ENCODE data around the gene ATP2C2.
A peak's percentile ranks its signal among the peaks of the same experiment; 100 is the strongest.

Gene ATP2C2

DNA sequence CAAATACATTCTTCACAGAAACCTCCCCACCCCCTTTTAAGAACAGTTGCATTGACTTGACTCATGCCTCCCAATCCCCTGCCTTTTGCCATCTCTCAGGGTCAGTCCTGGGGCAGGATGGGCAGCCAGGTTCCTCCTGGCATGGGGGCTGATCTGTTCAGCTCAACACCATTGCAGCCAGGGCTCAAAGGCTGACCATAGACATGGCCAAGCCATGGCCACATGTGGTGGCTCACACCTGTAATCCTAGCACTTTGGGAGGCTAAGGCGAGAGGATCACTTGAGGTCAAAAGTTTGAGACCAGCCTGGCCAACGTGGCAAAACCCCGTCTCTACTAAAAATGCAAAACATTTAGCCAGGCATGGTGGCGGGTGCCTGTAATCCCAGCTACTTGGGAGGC is 14.1 kb downstream of the ATP2C2 start:
- H3K4me3 ChIP-seq (replicated peaks; ENCODE audit: low read depth, low read length) = no peak overlapping the region
- DNase-seq (ENCODE audit: low read depth) = no peak
- TF ChIP-seq, protein P1, sequence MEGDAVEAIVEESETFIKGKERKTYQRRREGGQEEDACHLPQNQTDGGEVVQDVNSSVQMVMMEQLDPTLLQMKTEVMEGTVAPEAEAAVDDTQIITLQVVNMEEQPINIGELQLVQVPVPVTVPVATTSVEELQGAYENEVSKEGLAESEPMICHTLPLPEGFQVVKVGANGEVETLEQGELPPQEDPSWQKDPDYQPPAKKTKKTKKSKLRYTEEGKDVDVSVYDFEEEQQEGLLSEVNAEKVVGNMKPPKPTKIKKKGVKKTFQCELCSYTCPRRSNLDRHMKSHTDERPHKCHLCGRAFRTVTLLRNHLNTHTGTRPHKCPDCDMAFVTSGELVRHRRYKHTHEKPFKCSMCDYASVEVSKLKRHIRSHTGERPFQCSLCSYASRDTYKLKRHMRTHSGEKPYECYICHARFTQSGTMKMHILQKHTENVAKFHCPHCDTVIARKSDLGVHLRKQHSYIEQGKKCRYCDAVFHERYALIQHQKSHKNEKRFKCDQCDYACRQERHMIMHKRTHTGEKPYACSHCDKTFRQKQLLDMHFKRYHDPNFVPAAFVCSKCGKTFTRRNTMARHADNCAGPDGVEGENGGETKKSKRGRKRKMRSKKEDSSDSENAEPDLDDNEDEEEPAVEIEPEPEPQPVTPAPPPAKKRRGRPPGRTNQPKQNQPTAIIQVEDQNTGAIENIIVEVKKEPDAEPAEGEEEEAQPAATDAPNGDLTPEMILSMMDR (IDR thresholded peaks at IDR 0.05; ENCODE audit: low read length, missing control alignments) = no peak

DNA sequence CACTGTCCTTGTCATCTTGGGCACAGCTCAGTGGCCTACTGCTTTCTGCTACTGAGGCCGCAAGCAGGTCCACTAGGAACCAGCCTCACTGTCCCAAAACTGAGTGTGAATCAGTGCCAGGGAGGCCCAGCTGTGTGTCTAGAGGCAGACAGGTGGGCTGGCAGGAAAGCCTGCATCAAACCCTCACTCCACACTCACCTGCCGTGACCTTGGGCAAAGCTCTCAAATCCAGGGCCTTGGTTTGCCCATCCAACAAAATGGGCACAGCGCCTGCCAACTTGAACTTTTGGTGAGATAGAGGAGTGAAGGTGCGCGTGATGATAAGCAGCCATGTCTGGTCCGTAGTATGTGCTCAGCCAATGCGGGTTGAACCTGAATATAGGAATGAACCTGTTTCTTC is 14.8 kb downstream of the ATP2C2 start:
- no peak for DNase-seq (ENCODE audit: low read depth)
- TF ChIP-seq, protein P1 (IDR thresholded peaks at IDR 0.05; ENCODE audit: low read length, missing control alignments) = no peak

DNA sequence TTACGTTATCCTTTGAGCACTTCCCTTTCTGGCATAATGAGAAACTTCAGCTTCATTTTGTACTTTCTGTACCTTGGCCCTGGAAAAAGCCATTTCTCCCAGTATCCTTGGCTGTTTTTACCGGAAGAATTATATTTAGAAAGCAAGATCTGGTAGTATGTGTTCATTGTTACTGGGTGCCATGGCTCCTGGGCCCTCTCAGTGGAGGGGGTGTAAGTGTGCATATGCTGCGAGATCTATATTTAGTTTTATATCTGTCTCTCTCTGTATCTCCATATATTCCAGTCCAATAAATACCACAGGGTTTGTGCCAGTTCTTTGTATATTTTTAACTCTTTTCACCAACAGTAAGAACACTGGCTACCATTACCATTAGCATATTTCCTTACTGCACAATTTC is 17.7 kb downstream of the ATP2C2 start:
- no peak overlapping the region for H3K4me3 ChIP-seq (replicated peaks; ENCODE audit: low read depth, low read length)
- TF ChIP-seq, protein P1 (IDR thresholded peaks at IDR 0.05; ENCODE audit: low read length, missing control alignments) = no peak
- DNase-seq (ENCODE audit: low read depth) = no peak

More for the DNA sequence above, 14.8 kb downstream of the ATP2C2 start:
- no peak overlapping the region for H3K4me3 ChIP-seq (replicated peaks; ENCODE audit: low read depth, low read length)

DNA sequence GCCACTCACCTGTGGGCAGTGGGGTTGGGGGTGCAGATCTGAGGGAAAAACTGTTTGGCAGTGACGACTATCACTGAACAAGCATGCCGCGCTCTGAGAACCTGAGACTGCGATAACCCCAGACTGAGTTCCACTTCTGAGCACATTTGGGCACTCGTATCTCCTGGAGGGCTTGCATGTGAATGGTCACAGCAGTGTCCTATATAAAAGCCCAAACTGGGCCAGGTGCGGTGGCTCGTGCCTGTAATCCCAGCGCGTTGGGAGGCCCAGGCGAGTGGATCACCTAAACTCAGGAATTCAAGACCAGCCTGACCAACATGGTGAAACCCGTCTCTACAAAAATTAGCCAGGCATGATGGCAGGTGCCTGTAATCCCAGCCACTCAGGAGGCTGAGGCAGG is 18.7 kb downstream of the ATP2C2 start:
- DNase-seq (ENCODE audit: low read depth) = no peak
- TF ChIP-seq, protein P1 (IDR thresholded peaks at IDR 0.05; ENCODE audit: low read length, missing control alignments) = no peak
- H3K4me3 ChIP-seq (replicated peaks; ENCODE audit: low read depth, low read length) = no peak overlapping the region

DNA sequence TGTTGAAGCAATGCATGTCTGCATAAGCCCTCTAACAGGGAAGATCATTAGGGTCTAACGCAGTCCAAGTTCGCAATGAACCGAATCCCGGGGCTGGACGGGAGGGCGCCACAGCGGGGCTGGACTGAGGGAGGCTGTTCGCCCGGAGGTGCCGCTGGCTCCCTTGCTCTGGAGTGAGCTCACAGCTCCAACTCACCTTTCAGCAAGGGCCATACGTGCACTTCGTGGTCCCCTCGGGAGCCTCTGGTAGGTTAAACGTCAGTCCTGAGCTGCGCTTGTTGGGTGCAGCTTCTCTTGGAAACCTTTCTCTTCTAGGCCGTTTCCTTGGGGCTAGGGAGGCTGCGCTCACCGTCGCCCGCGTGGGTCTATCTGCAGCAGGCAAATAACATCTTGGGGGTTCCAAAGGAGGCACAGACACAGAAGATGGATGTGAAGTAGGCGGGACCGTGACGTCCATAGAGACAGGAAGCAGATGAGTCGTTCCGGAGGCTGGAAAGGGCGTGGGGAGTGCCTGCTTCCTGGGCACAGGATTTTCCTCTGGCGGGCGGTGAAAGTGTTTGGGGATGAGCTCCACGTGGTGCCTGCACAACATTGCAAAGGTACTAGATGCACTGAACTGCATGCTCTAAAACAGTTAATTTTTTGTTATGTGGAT is 21.9 kb downstream of the ATP2C2 start:
- no peak for DNase-seq (ENCODE audit: low read depth)
- no peak overlapping the region for H3K4me3 ChIP-seq (replicated peaks; ENCODE audit: low read depth, low read length)
- TF ChIP-seq, protein P1 (IDR thresholded peaks at IDR 0.05; ENCODE audit: low read length, missing control alignments) = no peak

DNA sequence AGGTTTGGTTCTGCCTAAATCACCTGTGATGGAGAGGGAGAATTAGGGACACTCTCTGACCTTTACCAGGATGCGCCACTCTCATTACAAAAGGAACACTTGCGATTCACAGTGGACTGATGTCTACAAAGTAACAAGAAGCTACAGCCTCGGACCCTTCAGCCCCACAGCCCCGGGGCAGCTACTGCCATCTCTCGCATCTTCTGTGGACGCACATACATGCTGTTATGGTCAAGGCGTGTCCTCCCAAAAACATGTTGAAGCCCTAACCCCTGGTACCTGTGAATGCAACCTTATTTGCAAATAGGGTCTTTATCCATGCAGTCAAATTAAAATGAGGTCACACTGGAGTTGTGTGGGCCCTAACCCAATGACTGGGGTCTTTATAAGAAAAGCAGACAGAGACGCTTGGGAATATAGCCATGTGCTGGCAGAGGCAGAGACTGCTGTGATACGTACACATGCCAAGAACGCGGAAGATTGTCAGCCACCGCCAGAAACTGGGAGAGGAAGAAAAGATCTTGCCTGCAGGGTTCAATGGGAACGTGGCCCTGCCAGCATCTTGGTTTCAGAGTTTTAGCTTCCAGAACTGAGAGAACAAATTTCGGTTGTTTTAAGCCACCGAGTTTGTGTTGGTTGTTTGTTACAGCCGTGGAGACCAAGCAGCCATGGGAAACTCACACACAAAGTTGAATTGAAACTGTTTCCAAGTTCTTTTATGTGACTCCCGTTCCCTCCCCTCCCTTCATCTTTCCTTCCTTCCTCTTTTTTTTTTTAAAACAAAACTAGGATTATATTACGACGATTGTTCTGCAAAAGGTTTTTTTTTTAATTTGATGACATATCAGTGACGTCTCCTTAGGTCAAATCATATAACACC is 23.1 kb downstream of the ATP2C2 start:
- H3K4me3 ChIP-seq (replicated peaks; ENCODE audit: low read depth, low read length) = no peak overlapping the region

More for the DNA sequence above, 23.1 kb downstream of the ATP2C2 start:
- DNase-seq (ENCODE audit: low read depth) = peak; percentile 29
- TF ChIP-seq, protein P1 (IDR thresholded peaks at IDR 0.05; ENCODE audit: low read length, missing control alignments) = no peak

All from fibroblast of pulmonary artery (primary cell).